GM12873 (cell line): ENCODE data around the gene CCDC142.

Experiments
- TF ChIP-seq, protein P1 (sequence below): IDR thresholded peaks from 2 replicates; pipeline ENCODE4 v1.5.1; 2012; ENCODE audit warnings: low read depth, mild to moderate bottlenecking, moderate library complexity, low read length, control low read depth; ENCODE audit not compliant: insufficient read depth; ENCODE audit errors: missing control alignments

The CCDC142 gene

DNA sequence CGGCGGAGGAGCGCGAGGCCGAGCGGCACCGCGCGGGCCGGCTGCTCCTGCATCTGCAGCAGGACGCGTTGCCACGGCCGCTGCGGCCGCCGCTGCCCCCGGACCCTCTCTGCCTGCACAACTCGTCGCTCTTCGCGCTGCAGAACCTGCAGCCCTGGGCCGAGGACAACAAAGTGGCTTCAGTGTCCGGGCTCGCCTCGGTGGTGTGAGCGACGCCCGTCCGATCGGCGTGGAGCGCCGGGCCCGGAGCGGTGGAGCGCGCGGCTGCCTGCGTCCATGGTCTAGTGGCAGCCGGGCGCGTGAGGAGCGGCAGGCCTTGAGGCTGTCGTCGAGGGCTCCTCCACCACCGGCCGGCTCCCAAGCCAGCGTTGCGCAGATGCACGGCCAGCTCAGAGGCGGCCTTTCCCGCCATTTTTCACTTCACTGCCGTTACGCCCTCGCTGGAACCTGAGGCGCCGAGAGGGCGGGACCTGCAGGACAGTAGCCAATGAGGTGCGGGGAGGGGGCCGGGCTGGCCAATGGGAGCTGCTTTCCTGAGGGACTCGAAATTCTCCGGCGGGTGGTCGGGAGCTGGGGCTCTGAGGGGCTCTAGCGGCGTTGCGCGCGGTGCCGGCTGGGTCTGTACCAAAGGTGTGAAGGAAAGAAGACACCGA, 33.3 kb upstream of the CCDC142 start:
- TF ChIP-seq, protein P1, sequence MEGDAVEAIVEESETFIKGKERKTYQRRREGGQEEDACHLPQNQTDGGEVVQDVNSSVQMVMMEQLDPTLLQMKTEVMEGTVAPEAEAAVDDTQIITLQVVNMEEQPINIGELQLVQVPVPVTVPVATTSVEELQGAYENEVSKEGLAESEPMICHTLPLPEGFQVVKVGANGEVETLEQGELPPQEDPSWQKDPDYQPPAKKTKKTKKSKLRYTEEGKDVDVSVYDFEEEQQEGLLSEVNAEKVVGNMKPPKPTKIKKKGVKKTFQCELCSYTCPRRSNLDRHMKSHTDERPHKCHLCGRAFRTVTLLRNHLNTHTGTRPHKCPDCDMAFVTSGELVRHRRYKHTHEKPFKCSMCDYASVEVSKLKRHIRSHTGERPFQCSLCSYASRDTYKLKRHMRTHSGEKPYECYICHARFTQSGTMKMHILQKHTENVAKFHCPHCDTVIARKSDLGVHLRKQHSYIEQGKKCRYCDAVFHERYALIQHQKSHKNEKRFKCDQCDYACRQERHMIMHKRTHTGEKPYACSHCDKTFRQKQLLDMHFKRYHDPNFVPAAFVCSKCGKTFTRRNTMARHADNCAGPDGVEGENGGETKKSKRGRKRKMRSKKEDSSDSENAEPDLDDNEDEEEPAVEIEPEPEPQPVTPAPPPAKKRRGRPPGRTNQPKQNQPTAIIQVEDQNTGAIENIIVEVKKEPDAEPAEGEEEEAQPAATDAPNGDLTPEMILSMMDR, result no peak

DNA sequence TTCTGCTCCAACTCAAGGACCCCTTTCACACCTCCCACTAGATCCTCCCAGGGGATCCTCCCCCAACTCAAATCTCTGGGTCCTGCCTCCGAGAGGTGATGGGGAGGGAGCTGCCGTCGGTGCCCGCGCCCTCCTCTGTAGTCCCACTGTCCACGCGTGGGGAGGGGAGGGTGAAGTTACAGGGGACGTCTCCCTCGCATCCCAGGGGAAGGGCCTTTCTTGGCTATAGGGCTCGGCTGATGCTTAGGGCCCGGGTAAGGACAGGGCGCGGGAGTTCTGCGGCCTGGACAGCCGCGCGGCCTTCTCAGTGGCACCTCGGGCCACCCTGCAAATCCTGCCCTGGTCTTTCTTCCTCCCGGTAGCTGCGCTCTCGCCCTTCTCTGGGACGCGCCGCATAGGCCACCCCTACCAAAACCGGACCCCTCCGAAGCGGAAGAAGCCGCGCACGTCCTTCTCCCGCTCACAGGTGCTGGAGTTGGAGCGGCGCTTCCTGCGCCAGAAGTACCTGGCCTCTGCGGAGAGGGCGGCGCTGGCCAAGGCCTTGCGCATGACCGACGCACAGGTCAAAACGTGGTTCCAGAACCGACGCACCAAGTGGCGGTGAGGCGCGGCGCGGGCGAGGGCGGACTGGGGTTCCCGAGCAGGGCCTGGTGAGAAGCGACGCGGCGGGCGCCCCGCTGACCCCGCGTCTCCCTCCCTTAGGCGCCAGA, 32.6 kb upstream of the CCDC142 start:
- TF ChIP-seq, protein P1, result no peak

GRCh38 chr2:74514368-74515270, 31.8 kb upstream of the CCDC142 start, which contains the start of gene TLX2:
TLX2 (plus strand) TSS chr2:74514450; CDS start chr2:74514807, 357 bp downstream.
- TF ChIP-seq, protein P1, result no peak

DNA sequence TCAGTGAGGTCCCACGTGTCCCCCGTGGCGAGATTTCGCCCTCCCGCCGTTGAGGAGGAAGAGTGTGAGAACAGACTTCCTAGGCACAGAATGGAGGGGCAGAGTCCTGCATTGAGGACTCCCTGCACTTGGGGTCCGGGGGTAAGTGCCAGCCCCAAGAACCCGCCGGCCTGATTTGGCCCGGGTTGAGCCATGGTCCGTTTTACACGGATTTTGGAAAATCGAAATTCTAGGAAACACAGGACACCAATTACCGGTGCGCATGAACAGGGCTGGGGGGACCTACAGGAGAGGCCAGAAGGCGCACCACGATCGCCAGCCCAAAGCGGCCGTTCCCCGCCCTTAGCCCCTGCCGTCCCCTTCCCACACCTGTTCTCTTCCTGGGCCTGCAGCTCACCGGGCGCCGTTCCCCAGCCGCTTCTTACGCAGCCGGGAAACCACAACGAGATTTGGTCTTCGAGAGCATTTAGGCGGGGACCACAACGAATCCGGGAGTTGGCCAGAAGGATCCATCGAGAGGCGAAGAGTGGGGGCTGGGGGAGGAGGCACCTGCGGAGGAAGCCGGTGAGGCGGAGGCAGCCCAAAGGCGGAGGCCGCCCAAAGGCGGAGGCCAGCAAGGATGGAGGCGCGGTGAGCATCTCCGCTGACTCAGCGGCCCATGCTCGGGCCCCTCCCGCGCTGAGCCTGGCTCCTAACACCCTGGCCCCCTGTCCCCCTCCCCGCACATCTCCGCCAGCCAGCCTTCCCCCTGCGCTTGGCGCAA, 31.0 kb upstream of the CCDC142 start:
- TF ChIP-seq, protein P1, result no peak

DNA sequence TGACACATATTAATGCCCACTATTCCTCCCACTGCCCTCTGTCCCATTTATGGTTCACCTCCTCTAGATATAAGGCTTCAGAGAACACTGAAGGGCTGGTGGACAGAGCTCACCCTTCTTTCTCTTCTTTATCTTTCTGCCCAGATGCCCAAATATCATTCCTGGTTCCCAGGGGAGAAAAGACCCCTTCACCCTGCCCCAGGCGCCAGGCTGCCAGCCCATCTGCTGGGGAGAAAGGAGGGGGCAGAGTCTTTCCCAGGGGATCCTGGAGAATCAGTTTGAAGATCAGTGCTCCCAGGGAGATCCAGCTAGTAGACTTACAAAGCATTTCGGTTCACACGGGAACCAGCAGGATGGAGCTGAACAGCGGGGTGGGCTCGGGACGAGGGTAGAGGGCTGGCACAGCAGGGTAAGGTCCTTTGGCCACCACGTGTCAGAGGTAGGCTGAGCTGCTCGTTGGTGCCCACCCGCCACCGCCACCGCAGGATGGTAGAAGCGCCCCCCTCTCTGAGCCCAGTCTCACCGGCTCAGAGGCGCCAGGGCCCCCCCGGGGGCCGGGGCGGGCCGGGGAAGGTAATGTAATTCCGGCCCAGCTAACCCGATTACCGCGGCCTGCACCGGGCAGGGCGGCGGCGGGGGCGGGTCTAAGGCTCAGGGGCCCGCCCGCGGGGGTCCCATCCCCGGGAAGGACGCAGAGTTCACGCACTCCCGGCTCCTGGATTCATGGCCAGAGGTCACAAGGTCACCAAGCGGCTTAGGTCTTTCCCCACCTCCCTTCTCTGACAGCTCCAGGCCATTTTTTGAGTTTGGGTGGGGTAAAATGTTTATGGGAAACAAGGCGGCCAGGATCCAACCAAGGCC, 30.2 kb upstream of the CCDC142 start:
- TF ChIP-seq, protein P1, result no peak
